ENCODE measurements around the gene DGKD.

DNA sequence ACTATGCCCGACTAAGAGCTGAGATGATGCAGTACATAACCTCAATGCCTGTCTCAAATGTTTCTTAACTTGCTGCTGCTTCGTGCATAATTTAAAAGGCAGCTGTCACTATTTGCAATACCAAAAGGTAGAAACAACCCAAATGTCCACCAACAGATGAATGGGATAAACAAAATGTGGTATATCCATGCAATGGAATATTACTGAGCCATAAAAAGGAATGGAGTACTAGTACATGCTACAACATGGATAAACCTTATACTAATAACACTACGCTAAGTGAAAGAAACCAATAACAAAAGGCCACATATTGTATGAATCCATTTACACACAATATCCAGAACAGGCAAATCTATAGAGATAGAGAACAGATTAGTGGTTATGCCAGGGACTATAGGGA, 13.0 kb upstream of the DGKD start:
- TF ChIP-seq, protein P1, sequence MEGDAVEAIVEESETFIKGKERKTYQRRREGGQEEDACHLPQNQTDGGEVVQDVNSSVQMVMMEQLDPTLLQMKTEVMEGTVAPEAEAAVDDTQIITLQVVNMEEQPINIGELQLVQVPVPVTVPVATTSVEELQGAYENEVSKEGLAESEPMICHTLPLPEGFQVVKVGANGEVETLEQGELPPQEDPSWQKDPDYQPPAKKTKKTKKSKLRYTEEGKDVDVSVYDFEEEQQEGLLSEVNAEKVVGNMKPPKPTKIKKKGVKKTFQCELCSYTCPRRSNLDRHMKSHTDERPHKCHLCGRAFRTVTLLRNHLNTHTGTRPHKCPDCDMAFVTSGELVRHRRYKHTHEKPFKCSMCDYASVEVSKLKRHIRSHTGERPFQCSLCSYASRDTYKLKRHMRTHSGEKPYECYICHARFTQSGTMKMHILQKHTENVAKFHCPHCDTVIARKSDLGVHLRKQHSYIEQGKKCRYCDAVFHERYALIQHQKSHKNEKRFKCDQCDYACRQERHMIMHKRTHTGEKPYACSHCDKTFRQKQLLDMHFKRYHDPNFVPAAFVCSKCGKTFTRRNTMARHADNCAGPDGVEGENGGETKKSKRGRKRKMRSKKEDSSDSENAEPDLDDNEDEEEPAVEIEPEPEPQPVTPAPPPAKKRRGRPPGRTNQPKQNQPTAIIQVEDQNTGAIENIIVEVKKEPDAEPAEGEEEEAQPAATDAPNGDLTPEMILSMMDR (IDR thresholded peaks at IDR 0.05) = no peak
- TF ChIP-seq POLR2A (IDR thresholded peaks at IDR 0.05) = no peak
